Measurements from ENCODE around the gene IRAG1.
A peak's percentile ranks its signal among the peaks of the same experiment; 100 is the strongest.

IRAG1 gene

GRCh38 chr11:10693509-10694081 is at the start of gene IRAG1:
Gene IRAG1, minus strand, starts transcription at chr11:10693755. Its CDS starts 153 bp downstream, at chr11:10693602.
- no peak for DNase-seq (ENCODE audit: low read depth)

GRCh38 chr11:10742460-10743208 is 49.1 kb upstream of the IRAG1 start:
- DNase-seq (ENCODE audit: low read depth) = no peak

GRCh38 chr11:10735481-10736475 is 42.2 kb upstream of the IRAG1 start:
- DNase-seq (ENCODE audit: low read depth) = peak; percentile 80

GRCh38 chr11:10731064-10731680 is 37.6 kb upstream of the IRAG1 start:
- no peak for DNase-seq (ENCODE audit: low read depth)

GRCh38 chr11:10730151-10730550 is 36.6 kb upstream of the IRAG1 start:
- DNase-seq (ENCODE audit: low read depth) = no peak

GRCh38 chr11:10728789-10729472 is 35.4 kb upstream of the IRAG1 start:
- DNase-seq (ENCODE audit: low read depth) = no peak

GRCh38 chr11:10728154-10728553 is 34.6 kb upstream of the IRAG1 start:
- DNase-seq (ENCODE audit: low read depth) = no peak

- no peak for DNase-seq (ENCODE audit: low read depth)
These were observed 33.7 kb upstream of the IRAG1 start for GRCh38 chr11:10727146-10727851.

GRCh38 chr11:10725907-10726253 is 32.3 kb upstream of the IRAG1 start:
- DNase-seq (ENCODE audit: low read depth) = no peak

GRCh38 chr11:10725114-10725906 is 31.8 kb upstream of the IRAG1 start:
- no peak for DNase-seq (ENCODE audit: low read depth)

GRCh38 chr11:10722307-10722706 is 28.8 kb upstream of the IRAG1 start:
- DNase-seq (ENCODE audit: low read depth) = no peak

- no peak for DNase-seq (ENCODE audit: low read depth)
These were observed 27.4 kb upstream of the IRAG1 start for GRCh38 chr11:10720881-10721376.

- DNase-seq (ENCODE audit: low read depth) = no peak
These were observed 26.1 kb upstream of the IRAG1 start for GRCh38 chr11:10719616-10720015.

- DNase-seq (ENCODE audit: low read depth) = no peak
These were observed 23.1 kb upstream of the IRAG1 start for GRCh38 chr11:10716543-10717259.

- DNase-seq (ENCODE audit: low read depth) = no peak
These were observed 22.6 kb upstream of the IRAG1 start for GRCh38 chr11:10716122-10716521.

GRCh38 chr11:10715571-10715970 is 22.0 kb upstream of the IRAG1 start:
- no peak for DNase-seq (ENCODE audit: low read depth)

GRCh38 chr11:10709299-10710086 is 15.9 kb upstream of the IRAG1 start:
- no peak for DNase-seq (ENCODE audit: low read depth)

- no peak for DNase-seq (ENCODE audit: low read depth)
These were observed 14.6 kb upstream of the IRAG1 start for GRCh38 chr11:10708131-10708530.
